ENCODE data around the gene SYNE1.

DNA sequence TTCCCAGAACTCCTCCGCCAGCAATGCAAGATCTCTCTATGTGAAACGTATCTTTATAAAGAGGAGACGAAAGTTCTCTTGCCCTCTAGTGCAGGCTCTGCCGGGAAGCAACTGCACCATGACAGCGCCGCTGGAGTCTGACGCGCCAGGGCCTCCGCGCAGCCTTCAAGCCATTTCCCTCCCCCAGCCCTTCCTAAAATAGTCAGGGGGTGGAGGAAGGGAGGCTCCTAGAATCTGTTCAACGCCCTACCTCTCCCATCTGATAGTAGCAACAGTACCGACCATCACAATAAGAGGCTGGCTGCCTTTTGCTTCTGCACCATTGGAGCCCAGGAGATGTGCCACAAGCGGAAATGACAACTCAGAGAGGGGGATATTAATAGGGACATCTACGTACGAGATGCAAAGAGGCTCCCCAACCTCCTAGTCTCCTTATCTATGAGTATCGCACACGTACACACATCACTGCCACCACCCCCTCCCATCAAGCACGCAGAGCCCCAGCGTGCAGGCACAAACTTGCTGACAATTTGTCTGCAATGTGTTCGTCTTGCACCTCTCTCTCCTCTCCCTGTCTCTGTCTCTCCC is 1.0 kb downstream of the SYNE1 start:
- TF ChIP-seq GATA3 (IDR thresholded peaks at IDR 0.05; ENCODE audit: low read depth, low read length) (no peak), GATA2 (IDR thresholded peaks at IDR 0.05; ENCODE audit: low read depth, low read length) (no peak)

Data from SH-SY5Y (cell line).